ENCODE results near the gene RIMBP3C.
"Not testable (repeated sequence)": the region's sequence is repeated elsewhere in the genome, so short reads cannot be mapped to it uniquely, and the experiment has no call there.

The RIMBP3C gene, protein sequence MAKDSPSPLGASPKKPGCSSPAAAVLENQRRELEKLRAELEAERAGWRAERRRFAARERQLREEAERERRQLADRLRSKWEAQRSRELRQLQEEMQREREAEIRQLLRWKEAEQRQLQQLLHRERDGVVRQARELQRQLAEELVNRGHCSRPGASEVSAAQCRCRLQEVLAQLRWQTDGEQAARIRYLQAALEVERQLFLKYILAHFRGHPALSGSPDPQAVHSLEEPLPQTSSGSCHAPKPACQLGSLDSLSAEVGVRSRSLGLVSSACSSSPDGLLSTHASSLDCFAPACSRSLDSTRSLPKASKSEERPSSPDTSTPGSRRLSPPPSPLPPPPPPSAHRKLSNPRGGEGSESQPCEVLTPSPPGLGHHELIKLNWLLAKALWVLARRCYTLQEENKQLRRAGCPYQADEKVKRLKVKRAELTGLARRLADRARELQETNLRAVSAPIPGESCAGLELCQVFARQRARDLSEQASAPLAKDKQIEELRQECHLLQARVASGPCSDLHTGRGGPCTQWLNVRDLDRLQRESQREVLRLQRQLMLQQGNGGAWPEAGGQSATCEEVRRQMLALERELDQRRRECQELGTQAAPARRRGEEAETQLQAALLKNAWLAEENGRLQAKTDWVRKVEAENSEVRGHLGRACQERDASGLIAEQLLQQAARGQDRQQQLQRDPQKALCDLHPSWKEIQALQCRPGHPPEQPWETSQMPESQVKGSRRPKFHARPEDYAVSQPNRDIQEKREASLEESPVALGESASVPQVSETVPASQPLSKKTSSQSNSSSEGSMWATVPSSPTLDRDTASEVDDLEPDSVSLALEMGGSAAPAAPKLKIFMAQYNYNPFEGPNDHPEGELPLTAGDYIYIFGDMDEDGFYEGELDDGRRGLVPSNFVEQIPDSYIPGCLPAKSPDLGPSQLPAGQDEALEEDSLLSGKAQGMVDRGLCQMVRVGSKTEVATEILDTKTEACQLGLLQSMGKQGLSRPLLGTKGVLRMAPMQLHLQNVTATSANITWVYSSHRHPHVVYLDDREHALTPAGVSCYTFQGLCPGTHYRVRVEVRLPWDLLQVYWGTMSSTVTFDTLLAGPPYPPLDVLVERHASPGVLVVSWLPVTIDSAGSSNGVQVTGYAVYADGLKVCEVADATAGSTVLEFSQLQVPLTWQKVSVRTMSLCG (N-terminal part only)

GRCh38 chr22:21551361-21551760 lies at the start of gene RIMBP3C:
Gene RIMBP3C, minus strand, starts transcription at chr22:21551461. Its CDS starts 485 bp downstream, at chr22:21550976.
- DNase-seq (ENCODE audit: low read depth, low spot score): not testable (repeated sequence)

DNA sequence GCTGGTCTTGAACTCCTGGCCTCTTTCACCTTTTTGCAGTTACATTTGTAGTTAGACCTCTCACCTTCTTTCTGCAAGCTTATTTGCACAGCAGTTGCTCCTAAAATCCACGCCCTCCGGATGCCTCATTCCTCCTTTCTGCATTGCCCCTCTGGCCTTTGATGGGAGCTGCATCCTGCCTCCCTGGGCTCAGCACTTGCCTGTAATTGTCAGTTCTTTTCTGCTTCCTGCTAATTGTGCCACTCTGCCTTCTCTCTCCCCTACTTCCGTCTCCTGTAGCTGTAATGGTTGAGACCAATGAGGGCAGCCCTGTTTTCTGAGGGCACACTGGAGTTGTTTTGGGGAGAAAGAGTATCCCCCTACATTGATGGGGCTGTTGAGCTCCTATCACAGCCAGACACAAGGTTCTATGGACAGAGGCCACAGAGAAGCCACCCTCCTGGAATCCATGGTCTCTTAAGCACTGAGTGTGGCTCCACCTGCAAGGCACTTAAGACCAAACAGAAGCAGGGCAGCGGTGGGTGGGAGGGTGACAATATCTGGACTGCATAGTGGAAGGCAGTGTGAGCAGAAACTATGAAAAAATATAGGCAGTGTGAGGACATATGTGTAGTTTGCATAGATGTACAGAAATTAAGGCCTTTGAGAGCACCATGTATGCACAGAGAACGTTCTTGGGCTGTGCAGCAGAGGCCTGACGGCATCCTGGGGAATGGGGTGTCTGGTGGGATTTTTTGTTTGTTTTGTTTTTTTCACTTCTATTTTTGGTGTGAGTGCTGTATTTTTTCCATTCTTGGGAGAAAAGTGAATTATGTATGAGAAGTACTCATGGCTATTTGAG lies 48.0 kb upstream of the RIMBP3C start:
- DNase-seq (ENCODE audit: low read depth, low spot score): no peak

- DNase-seq (ENCODE audit: low read depth, low spot score): no peak
Observed at GRCh38 chr22:21598302-21598701, 47.0 kb upstream of the RIMBP3C start.

DNA sequence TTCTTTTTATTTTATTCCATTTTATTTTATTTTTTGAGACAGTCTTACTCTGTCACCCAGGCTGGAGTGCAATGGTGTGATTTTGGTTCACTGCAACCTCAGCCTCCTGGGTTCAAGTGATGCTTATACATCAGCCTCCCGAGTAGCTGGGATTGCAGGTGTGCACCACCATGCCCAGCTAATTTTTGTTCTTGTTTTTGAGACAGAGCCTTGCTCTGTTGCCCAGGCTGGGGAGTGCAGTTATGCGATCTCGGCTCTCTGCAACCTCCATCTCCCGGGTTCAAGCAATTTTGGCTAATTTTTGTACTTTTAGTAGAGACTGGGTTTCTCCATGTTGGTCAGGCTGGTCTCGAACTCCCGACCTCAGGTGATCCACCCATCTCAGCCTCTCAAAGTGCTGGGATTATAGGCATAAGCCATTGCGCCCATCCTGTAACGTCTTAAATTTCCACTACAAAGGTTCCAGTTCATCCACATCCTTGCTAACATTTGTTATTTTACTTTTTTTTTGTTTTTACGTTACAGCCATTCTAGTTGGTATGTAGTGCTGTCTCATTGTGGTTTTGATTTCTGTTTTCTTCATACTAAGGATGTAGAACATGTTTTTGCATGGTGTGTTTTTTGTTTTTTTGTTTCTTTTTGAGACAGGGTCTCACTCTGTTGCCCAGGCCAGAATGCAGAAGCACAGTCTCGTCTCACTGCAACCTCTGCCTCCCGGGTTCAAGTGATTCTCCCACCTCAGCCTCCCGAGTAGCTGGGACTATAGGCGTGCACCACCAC lies 45.3 kb upstream of the RIMBP3C start:
- not testable (repeated sequence) for DNase-seq (ENCODE audit: low read depth, low spot score)

GRCh38 chr22:21594865-21595452 lies 43.7 kb upstream of the RIMBP3C start:
- no peak for DNase-seq (ENCODE audit: low read depth, low spot score)

GRCh38 chr22:21593406-21594232 lies 42.4 kb upstream of the RIMBP3C start:
- DNase-seq (ENCODE audit: low read depth, low spot score): no peak

DNA sequence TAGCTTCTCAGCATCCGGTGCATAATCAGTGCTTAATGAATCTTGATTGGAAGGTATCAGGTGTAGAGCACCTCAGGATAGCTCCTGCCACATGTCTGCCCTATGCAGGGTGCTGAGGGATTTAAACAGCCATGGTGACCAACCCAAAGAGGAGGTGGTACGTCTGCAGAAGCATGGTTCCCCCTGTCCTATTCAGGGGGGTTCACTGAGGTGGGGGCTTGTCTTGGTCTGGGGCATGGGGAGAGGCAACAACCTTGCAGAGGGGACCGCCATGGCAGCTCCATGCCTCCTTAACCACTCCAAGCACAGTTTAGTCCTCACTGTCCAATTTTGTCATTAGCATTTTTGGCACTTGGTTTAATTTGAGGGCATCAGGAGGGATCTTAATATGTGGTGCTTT lies 41.2 kb upstream of the RIMBP3C start:
- DNase-seq (ENCODE audit: low read depth, low spot score): no peak

GRCh38 chr22:21591695-21592094 lies 40.4 kb upstream of the RIMBP3C start:
- no peak for DNase-seq (ENCODE audit: low read depth, low spot score)

DNA sequence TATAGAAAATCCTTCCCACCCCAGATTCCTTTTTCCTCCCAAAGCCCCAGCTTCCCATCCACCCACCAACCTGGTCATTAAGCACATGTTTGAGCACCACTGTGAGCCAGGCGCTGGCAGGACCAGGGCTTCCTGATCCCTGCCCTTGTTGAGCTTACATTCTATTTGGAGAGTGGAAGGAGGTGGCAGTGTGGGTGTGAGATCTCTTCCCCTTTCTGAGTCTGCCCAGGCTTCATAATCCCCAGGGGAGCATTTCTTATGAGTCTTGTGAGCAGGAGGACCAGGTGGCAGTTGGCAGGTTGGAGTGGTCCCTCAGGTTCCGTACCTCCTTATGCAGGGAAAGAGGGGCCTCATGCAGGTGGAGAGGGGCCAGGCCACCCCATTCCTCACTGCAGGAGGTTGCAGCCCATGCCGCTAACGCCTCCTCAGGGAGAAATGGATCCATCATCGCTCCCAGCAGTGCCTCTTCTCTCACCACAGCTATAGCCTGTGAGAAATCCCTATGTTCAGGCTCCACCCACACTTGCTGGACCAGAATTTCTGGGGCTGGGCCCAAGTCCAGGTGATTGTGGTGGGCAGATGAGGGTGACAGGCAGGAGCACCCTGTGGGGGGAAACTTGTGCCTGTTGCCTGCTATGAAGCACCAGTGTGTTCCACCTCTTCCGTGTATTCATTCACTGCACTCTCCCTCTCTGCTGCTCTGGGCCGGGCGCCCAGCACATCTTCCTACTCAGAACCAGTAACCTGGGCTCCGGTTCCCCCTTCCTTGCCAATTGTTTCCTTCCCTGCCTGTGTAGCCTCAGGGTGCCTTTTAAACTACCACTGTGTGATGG lies 39.8 kb upstream of the RIMBP3C start:
- no peak for DNase-seq (ENCODE audit: low read depth, low spot score)

GRCh38 chr22:21589396-21589795 lies 38.1 kb upstream of the RIMBP3C start:
- DNase-seq (ENCODE audit: low read depth, low spot score): no peak

- DNase-seq (ENCODE audit: low read depth, low spot score): no peak
Observed at GRCh38 chr22:21587803-21588611, 36.7 kb upstream of the RIMBP3C start.

GRCh38 chr22:21585389-21585788 lies 34.1 kb upstream of the RIMBP3C start:
- no peak for DNase-seq (ENCODE audit: low read depth, low spot score)

DNA sequence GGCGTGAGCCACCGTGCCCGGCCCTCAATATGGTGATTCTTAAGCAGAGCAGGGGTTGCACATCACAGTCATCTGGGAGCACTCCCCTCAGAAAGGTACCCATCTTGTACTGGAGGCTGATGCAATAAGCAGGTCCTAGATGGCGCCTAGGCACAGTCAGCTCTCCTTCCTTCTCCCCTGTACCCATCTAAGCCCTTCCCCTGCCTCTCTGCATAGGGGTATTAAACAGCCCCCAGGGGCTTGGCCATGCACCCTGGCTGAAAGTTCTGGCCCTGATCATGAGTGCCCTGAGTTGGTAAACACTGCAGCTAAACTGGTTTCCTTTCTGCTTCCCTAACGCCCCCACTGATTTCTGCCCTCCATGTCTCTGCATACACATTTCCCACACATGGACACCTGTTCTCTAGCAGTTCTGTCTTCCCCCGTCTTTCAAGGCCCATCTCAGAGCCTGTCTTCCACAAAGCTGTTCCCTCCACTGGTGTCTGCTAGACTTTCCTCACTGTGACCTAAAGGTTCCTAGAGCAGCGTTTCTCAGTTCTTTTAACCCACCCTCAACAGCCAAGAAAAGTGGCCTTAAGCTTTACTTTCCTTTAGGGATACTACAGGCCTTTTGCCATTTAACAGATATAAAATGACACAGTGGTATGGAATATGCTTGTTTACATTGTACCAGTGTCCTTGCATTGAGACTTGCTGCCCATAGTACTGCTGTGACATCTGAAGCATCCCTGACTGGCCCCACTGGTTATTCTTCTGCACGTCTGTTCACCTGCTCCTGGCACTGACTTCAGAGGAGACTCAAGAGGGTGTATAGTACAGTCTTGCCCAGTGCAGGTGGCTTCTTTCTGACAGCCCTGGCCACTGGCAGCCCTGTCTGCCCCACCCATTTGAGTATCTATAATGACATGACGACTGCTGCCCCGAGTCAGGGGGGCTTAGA lies 31.8 kb upstream of the RIMBP3C start:
- DNase-seq (ENCODE audit: low read depth, low spot score): no peak

GRCh38 chr22:21581009-21581713 lies 29.9 kb upstream of the RIMBP3C start:
- DNase-seq (ENCODE audit: low read depth, low spot score): not testable (repeated sequence)

GRCh38 chr22:21580623-21581007 lies 29.4 kb upstream of the RIMBP3C start:
- not testable (repeated sequence) for DNase-seq (ENCODE audit: low read depth, low spot score)

DNA sequence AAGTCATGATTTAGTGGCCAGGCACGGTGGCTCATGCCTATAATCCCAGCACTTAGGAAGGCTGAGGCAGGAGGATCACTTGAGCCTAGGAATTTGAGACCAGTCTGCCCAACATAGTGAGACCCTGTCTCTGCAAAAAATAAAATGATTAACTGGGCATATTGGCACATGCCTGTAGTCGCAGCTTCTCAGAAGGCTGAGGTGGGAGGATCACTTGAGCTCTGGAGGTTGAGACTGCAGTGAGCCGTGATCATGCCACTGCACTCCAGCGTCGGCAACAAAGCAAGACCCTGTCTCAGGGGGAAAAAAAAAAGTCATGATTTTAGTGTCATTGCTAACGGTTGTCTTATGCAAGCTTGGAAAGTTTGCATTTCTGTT lies 28.2 kb upstream of the RIMBP3C start:
- DNase-seq (ENCODE audit: low read depth, low spot score): no peak
